ENCODE results near the gene LARP4B.

The LARP4B gene

GRCh38 chr10:844552-844951, 87.0 kb downstream of the LARP4B start:
- peaks cover 80% of the 10 kb centered on the region for H3K79me2 ChIP-seq (ENCODE audit: control insufficient read depth, low read length)
- H4K20me1 ChIP-seq (ENCODE audit: control insufficient read depth, insufficient read depth, low read depth, low read length) = peaks cover 3% of the 10 kb centered on the region; the same call in 1 of the 2 replicates
- TF ChIP-seq EZH2phosphoT487 (IDR thresholded peaks at IDR 0.05; ENCODE audit: borderline replicate concordance, low read length) = no peak
- TF ChIP-seq CTCF (IDR thresholded peaks at IDR 0.05; ENCODE audit: low read depth, low read length, poor library complexity, severe bottlenecking) = no peak
- no peaks in the 10 kb centered on the region for H3K4me1 ChIP-seq (ENCODE audit: control insufficient read depth, low read length)
- H3K27ac ChIP-seq (ENCODE audit: low read depth, low read length) = no peak overlapping the region
- no peak overlapping the region for H3K4me3 ChIP-seq (ENCODE audit: low read length)
- no peaks in the 10 kb centered on the region for H3K27me3 ChIP-seq (ENCODE audit: control insufficient read depth, low read length)
- no peaks in the 10 kb centered on the region for H3K9me2 ChIP-seq (replicated peaks; ENCODE audit: control insufficient read depth, low read length)
- H3K9me3 ChIP-seq (ENCODE audit: control insufficient read depth, insufficient read depth, low read length) = no peaks in the 10 kb centered on the region
- H3F3A ChIP-seq (ENCODE audit: control insufficient read depth, insufficient read depth) = 0 out of 2 replicates have a peak, but pooled peaks cover 4% of the 10 kb centered on the region
- H3K36me3 ChIP-seq (ENCODE audit: control insufficient read depth, low read length) = peaks cover 94% of the 10 kb centered on the region
- no peak overlapping the region for H3K4me2 ChIP-seq (ENCODE audit: low read length)

GRCh38 chr10:843703-844102, 87.8 kb downstream of the LARP4B start:
- no peaks in the 10 kb centered on the region for H3K9me2 ChIP-seq (replicated peaks; ENCODE audit: control insufficient read depth, low read length)
- no peak overlapping the region for H3K4me3 ChIP-seq (ENCODE audit: low read length)
- no peaks in the 10 kb centered on the region for H4K20me1 ChIP-seq (ENCODE audit: control insufficient read depth, insufficient read depth, low read depth, low read length)
- no peak for TF ChIP-seq EZH2phosphoT487 (IDR thresholded peaks at IDR 0.05; ENCODE audit: borderline replicate concordance, low read length)
- H3K4me2 ChIP-seq (ENCODE audit: low read length) = no peak overlapping the region
- H3K27me3 ChIP-seq (ENCODE audit: control insufficient read depth, low read length) = no peaks in the 10 kb centered on the region
- H3F3A ChIP-seq (ENCODE audit: control insufficient read depth, insufficient read depth) = 0 out of 2 replicates have a peak, but pooled peaks cover 4% of the 10 kb centered on the region
- H3K36me3 ChIP-seq (ENCODE audit: control insufficient read depth, low read length) = peaks cover 94% of the 10 kb centered on the region
- H3K79me2 ChIP-seq (ENCODE audit: control insufficient read depth, low read length) = peaks cover 77% of the 10 kb centered on the region
- no peaks in the 10 kb centered on the region for H3K9me3 ChIP-seq (ENCODE audit: control insufficient read depth, insufficient read depth, low read length)
- H3K27ac ChIP-seq (ENCODE audit: low read depth, low read length) = no peak overlapping the region
- no peaks in the 10 kb centered on the region for H3K4me1 ChIP-seq (ENCODE audit: control insufficient read depth, low read length)

- Histone ChIP-seq H3F3A (ENCODE audit: control insufficient read depth, insufficient read depth) (0 out of 2 replicates have a peak, but pooled peaks cover 4% of the 10 kb centered on the region), H3K9me3 (ENCODE audit: control insufficient read depth, insufficient read depth, low read length) (no peaks in the 10 kb centered on the region), H3K27me3 (ENCODE audit: control insufficient read depth, low read length) (no peaks in the 10 kb centered on the region), H3K9me2 (replicated peaks; ENCODE audit: control insufficient read depth, low read length) (no peaks in the 10 kb centered on the region), H3K36me3 (ENCODE audit: control insufficient read depth, low read length) (peaks cover 95% of the 10 kb centered on the region), H3K27ac (ENCODE audit: low read depth, low read length) (no peak overlapping the region), H4K20me1 (ENCODE audit: control insufficient read depth, insufficient read depth, low read depth, low read length) (no peaks in the 10 kb centered on the region; the same call in 1 of the 2 replicates), H3K4me2 (ENCODE audit: low read length) (no peak overlapping the region), H3K79me2 (ENCODE audit: control insufficient read depth, low read length) (peaks cover 77% of the 10 kb centered on the region), H3K4me1 (ENCODE audit: control insufficient read depth, low read length) (no peaks in the 10 kb centered on the region), H3K4me3 (ENCODE audit: low read length) (no peak overlapping the region)
- no peak for TF ChIP-seq EZH2phosphoT487 (IDR thresholded peaks at IDR 0.05; ENCODE audit: borderline replicate concordance, low read length)
- no peak for TF ChIP-seq CTCF (IDR thresholded peaks at IDR 0.05; ENCODE audit: low read depth, low read length, poor library complexity, severe bottlenecking)
Measured at GRCh38 chr10:842795-843194, 88.7 kb downstream of the LARP4B start.

GRCh38 chr10:841535-841934, 90.0 kb downstream of the LARP4B start:
- Histone ChIP-seq H3K4me1 (ENCODE audit: control insufficient read depth, low read length) (no peaks in the 10 kb centered on the region), H3F3A (ENCODE audit: control insufficient read depth, insufficient read depth) (peaks cover 4% of the 10 kb centered on the region; the same call in 1 of the 2 replicates), H3K4me2 (ENCODE audit: low read length) (no peak overlapping the region), H3K9me3 (ENCODE audit: control insufficient read depth, insufficient read depth, low read length) (no peaks in the 10 kb centered on the region), H3K27me3 (ENCODE audit: control insufficient read depth, low read length) (no peaks in the 10 kb centered on the region), H3K36me3 (ENCODE audit: control insufficient read depth, low read length) (peaks cover 98% of the 10 kb centered on the region), H4K20me1 (ENCODE audit: control insufficient read depth, insufficient read depth, low read depth, low read length) (no peaks in the 10 kb centered on the region; the same call in 1 of the 2 replicates), H3K9me2 (replicated peaks; ENCODE audit: control insufficient read depth, low read length) (no peaks in the 10 kb centered on the region), H3K27ac (ENCODE audit: low read depth, low read length) (no peak overlapping the region), H3K79me2 (ENCODE audit: control insufficient read depth, low read length) (peaks cover 77% of the 10 kb centered on the region), H3K4me3 (ENCODE audit: low read length) (no peak overlapping the region)
- no peak for TF ChIP-seq CTCF (IDR thresholded peaks at IDR 0.05; ENCODE audit: low read depth, low read length, poor library complexity, severe bottlenecking)
- TF ChIP-seq EZH2phosphoT487 (IDR thresholded peaks at IDR 0.05; ENCODE audit: borderline replicate concordance, low read length) = no peak

Measured in DOHH2 (cell line).